Measurements from ENCODE around the gene BARX2. TPM values are rescaled to one million over a fixed set of nuclear protein-coding genes. Genes with fewer than 3 reads are reported as not detected.

The BARX2 gene
- total and polyA plus RNA-seq, 2 of the 4 experiments (the other 2 are of a cell fraction) = not detected

DNA sequence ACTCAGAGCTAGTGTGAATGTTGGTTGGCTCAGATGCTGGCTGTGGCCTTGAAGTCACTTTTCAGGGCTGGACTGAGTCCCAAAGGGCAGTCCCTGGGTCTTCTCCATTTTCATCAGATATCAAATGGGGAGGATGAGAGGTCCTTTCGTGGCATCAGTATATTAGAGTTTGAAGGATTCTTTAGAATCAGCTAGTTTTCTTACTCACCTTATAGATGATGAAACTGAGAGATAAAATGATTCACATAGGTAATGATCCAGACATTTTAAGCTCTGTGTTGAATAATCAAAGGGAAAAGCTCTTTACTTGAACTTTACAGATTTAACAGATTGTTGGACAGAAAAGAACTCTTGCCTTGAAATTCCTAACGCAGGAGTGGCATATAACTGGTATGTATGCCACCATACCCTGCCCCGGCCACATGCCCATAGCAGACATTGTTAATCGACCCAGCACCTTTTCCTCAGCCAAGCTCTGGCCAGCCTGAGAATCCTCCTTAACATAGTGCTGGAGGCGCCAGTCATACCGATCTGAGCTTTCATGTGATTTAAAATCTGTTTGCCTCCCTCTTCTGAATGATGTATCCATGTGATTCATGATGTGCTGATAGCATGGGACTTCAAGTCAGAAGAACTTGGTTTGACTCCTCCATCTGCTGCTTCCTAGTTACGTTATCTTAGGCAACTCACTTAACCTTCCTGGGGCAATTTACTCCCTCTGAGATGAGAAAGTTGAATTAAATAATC lies 60.0 kb downstream of the BARX2 start:
- POLR2A ChIA-PET (ENCODE audit: unreplicated experiment) = no interaction called here

More for the DNA sequence above, 60.0 kb downstream of the BARX2 start:
- intact Hi-C loops (cut with micrococcal nuclease) = no loop called here
- no TSS peak for BruUV-seq (replicated peaks)
- Histone ChIP-seq H4K20me1 (ENCODE audit: insufficient read depth, low read length) (no peaks in the 10 kb centered on the region), H3K79me1 (ENCODE audit: low read depth in 1 of 2, low read length in 2 of 2) (no peaks in the 10 kb centered on the region), H3K36me3 (ENCODE audit: control insufficient read depth, insufficient read depth, low read length) (no peaks in the 10 kb centered on the region), H3K23ac (ENCODE audit: low read depth, low read length) (no peak overlapping the region), H3K14ac (replicated peaks; ENCODE audit: low read depth, low read length) (no peak overlapping the region), H3K4ac (ENCODE audit: low read depth, low read length) (no peak overlapping the region), H3K9ac (ENCODE audit: low read depth, low read length) (no peak overlapping the region), H2BK120ac (ENCODE audit: low read depth, low read length) (no peak overlapping the region), H3K18ac (ENCODE audit: low read depth, low read length) (no peak overlapping the region), H3K4me2 (ENCODE audit: low read depth, low read length) (no peak overlapping the region), H2AFZ (replicated peaks; ENCODE audit: low read length, poor library complexity) (no peak overlapping the region), H3K9me1 (ENCODE audit: insufficient read depth, low read length) (no peaks in the 10 kb centered on the region), H2BK15ac (ENCODE audit: low read depth, low read length) (no peak overlapping the region), H3K27me3 (ENCODE audit: control insufficient read depth, insufficient read depth, low read length) (no peaks in the 10 kb centered on the region), H3K56ac (ENCODE audit: extremely low read depth, insufficient read depth, low read length) (no peak overlapping the region), H2AK9ac (replicated peaks; ENCODE audit: low read depth, low read length, poor library complexity) (no peak overlapping the region), H4K91ac (ENCODE audit: insufficient read depth, low read depth, low read length) (no peak overlapping the region), H3K4me1 (ENCODE audit: control insufficient read depth, insufficient read depth, low read length) (no peaks in the 10 kb centered on the region), H3K27ac (ENCODE audit: insufficient read depth, low read length) (no peak overlapping the region), H2BK20ac (ENCODE audit: low read depth, low read length) (no peak overlapping the region), H2AK5ac (ENCODE audit: low read depth, low read length) (no peak overlapping the region), H4K5ac (ENCODE audit: low read depth, low read length) (no peak overlapping the region), H3K4me3 (ENCODE audit: insufficient read depth, low read depth, low read length) (no peak overlapping the region), H2BK5ac (ENCODE audit: low read depth, low read length, poor library complexity, severe bottlenecking) (no peak overlapping the region), H3K9me3 (ENCODE audit: control insufficient read depth, insufficient read depth, low read length) (peaks cover 30% of the 10 kb centered on the region), H4K8ac (ENCODE audit: low read depth in 2 of 2, low read length in 2 of 2) (no peak overlapping the region)
- no peak for DNase-seq
- TF ChIP-seq, protein P1, sequence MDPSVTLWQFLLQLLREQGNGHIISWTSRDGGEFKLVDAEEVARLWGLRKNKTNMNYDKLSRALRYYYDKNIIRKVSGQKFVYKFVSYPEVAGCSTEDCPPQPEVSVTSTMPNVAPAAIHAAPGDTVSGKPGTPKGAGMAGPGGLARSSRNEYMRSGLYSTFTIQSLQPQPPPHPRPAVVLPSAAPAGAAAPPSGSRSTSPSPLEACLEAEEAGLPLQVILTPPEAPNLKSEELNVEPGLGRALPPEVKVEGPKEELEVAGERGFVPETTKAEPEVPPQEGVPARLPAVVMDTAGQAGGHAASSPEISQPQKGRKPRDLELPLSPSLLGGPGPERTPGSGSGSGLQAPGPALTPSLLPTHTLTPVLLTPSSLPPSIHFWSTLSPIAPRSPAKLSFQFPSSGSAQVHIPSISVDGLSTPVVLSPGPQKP (IDR thresholded peaks at IDR 0.05; ENCODE audit: borderline replicate concordance, low read depth, low read length) = no peak
- no peak for TF ChIP-seq FOS (IDR thresholded peaks at IDR 0.05; ENCODE audit: low read depth, low read length)
- no peak for TF ChIP-seq MAZ (IDR thresholded peaks at IDR 0.05; ENCODE audit: borderline replicate concordance, low read depth, low read length)
- TF ChIP-seq RCOR1 (IDR thresholded peaks at IDR 0.05; ENCODE audit: insufficient replicate concordance, low read length) = no peak
- TF ChIP-seq, protein P2, sequence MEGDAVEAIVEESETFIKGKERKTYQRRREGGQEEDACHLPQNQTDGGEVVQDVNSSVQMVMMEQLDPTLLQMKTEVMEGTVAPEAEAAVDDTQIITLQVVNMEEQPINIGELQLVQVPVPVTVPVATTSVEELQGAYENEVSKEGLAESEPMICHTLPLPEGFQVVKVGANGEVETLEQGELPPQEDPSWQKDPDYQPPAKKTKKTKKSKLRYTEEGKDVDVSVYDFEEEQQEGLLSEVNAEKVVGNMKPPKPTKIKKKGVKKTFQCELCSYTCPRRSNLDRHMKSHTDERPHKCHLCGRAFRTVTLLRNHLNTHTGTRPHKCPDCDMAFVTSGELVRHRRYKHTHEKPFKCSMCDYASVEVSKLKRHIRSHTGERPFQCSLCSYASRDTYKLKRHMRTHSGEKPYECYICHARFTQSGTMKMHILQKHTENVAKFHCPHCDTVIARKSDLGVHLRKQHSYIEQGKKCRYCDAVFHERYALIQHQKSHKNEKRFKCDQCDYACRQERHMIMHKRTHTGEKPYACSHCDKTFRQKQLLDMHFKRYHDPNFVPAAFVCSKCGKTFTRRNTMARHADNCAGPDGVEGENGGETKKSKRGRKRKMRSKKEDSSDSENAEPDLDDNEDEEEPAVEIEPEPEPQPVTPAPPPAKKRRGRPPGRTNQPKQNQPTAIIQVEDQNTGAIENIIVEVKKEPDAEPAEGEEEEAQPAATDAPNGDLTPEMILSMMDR (conservative IDR thresholded peaks at IDR 0.05; ENCODE audit: low read depth, low read length) = no peak
- TF ChIP-seq MXI1 (IDR thresholded peaks at IDR 0.05; ENCODE audit: borderline replicate concordance, low read depth, low read length) = no peak
- TF ChIP-seq SMC3 (IDR thresholded peaks at IDR 0.05; ENCODE audit: low read depth, low read length) = no peak
- no peak for TF ChIP-seq MAFK (IDR thresholded peaks at IDR 0.05; ENCODE audit: low read depth, low read length)
- no peak for TF ChIP-seq POLR2A (IDR thresholded peaks at IDR 0.05; ENCODE audit: low read depth, low read length)
- TF ChIP-seq NFE2L2 (IDR thresholded peaks at IDR 0.05; ENCODE audit: low read depth, low read length) = no peak
- TF ChIP-seq BHLHE40 (IDR thresholded peaks at IDR 0.05; ENCODE audit: low read depth, low read length) = no peak
- TF ChIP-seq CEBPB (IDR thresholded peaks at IDR 0.05; ENCODE audit: low read depth, low read length) = no peak
- TF ChIP-seq, protein P3, sequence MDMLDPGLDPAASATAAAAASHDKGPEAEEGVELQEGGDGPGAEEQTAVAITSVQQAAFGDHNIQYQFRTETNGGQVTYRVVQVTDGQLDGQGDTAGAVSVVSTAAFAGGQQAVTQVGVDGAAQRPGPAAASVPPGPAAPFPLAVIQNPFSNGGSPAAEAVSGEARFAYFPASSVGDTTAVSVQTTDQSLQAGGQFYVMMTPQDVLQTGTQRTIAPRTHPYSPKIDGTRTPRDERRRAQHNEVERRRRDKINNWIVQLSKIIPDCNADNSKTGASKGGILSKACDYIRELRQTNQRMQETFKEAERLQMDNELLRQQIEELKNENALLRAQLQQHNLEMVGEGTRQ (IDR thresholded peaks at IDR 0.05; ENCODE audit: low read depth, low read length) = no peak
- no peak for TF ChIP-seq RFX5 (IDR thresholded peaks at IDR 0.05; ENCODE audit: low read depth, low read length)
- TF ChIP-seq CHD1 (IDR thresholded peaks at IDR 0.05; ENCODE audit: low read depth, low read length) = no peak
- in situ Hi-C loops (cut with MboI; ENCODE audit: low sequenced_read_pairs) = no loop called here
- CTCF ChIA-PET = no interaction called here
- dilution Hi-C loops (cut with HindIII; ENCODE audit: low sequenced_read_pairs, unreplicated experiment) = no loop called here
- 100% methylated on average over 1 of the region's 7 CpGs; no CpG with 5 or more reads in 1 of the 2 experiments for WGBS, 2 experiments (ENCODE audit: extremely low coverage in 2 of 2, insufficient read length in 1 of 2)
- no peak for ATAC-seq (ENCODE audit: low read depth)

Measured in IMR-90 (cell line).